ENCODE data around the gene RRAS.

- TF ChIP-seq CTCF (IDR thresholded peaks at IDR 0.05) (no peak), POLR2A (IDR thresholded peaks at IDR 0.05) (no peak)
Measured at GRCh38 chr19:49687150-49687549, 47.2 kb upstream of the RRAS start.

Data from esophagus squamous epithelium (tissue), 4 donors.